ENCODE results near the gene SULT1B1.
"Not testable (repeated sequence)": the region's sequence is repeated elsewhere in the genome, so short reads cannot be mapped to it uniquely, and the experiment has no call there.

Gene SULT1B1

DNA sequence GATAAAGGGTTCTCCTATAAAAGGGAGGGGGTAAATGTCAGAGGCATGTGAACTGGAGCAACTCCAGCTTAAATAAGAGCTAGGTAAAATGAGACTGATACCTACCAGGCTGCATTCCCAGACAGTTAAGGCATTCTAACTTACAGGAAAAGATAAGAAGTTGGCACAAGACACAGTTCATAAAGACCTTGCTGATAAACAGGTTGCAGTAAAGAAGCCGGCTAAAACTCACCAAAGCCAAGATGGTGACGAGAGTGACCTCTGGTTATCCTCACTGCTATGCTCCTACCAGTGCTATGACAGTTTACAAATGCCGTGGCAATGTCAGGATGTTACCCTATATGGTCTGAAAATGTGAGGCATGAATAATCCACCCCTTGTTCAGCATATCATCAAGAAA is 13.1 kb upstream of the SULT1B1 start:
- H3K9ac ChIP-seq (ENCODE audit: low read depth, low read length, poor library complexity), result no peak overlapping the region
- DNase-seq (ENCODE audit: low spot score), result no peak
- WGBS, 2 donors (ENCODE audit: extremely low coverage in 2 of 2, insufficient read length in 2 of 2, insufficient replicate concordance in 1 of 2), result no CpG with 5 or more reads among the region's 3 CpGs

DNA sequence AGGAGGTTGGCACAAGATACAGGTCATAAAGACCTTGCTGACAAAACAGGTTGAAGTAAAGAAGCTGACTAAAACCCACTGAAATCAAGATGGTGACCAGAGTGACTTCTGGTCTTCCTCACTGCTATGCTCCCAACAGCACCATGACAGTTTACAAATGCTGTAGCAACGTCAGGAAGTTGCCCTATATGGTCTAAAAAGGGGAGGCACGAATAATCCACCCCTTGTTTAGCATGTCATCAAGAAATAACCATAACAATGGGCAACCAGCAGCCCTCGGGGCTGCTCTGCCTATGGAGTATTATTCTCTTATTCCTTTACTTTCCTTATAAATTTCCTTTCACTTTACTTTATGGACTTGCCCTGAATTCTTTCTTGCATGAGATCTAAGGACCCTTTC is 8.1 kb upstream of the SULT1B1 start:
- not testable (repeated sequence) for H3K79me1 ChIP-seq (ENCODE audit: low read depth, low read length); H3K23ac ChIP-seq (ENCODE audit: low read depth, low read length, poor library complexity); H3K4me2 ChIP-seq (ENCODE audit: insufficient read depth, low read length, poor library complexity, severe bottlenecking); H2BK120ac ChIP-seq (ENCODE audit: low read depth, low read length); DNase-seq (ENCODE audit: low spot score); H3K9me3 ChIP-seq (replicated peaks in 1 of 2; ENCODE audit: control insufficient read depth in 2 of 2, insufficient read depth in 1 of 2, low read depth in 1 of 2, low read length in 2 of 2); H2AFZ ChIP-seq (ENCODE audit: low read length); H3K4me1 ChIP-seq (ENCODE audit: control insufficient read depth in 2 of 2, insufficient read depth in 1 of 2, low read depth in 1 of 2, low read length in 2 of 2); H3K18ac ChIP-seq (ENCODE audit: low read length); H2BK5ac ChIP-seq (ENCODE audit: low read length); H4K91ac ChIP-seq (ENCODE audit: low read depth, low read length, poor library complexity); H2BK15ac ChIP-seq (ENCODE audit: low read length); H3K27ac ChIP-seq (replicated peaks; ENCODE audit: low read length); H2BK12ac ChIP-seq (ENCODE audit: low read length); H3K27me3 ChIP-seq (ENCODE audit: control insufficient read depth in 3 of 3, insufficient read depth in 3 of 3, low read depth in 1 of 3, low read length in 3 of 3); H3K4me3 ChIP-seq (ENCODE audit: low read length in 2 of 2); H3K4ac ChIP-seq (ENCODE audit: low read length); H3K9ac ChIP-seq (ENCODE audit: low read depth, low read length, poor library complexity); H2AK5ac ChIP-seq (ENCODE audit: low read depth, low read length); H3K14ac ChIP-seq (ENCODE audit: low read length); H4K8ac ChIP-seq (ENCODE audit: low read depth, low read length); H3K36me3 ChIP-seq (replicated peaks in 1 of 2; ENCODE audit: control insufficient read depth in 2 of 2, insufficient read depth in 2 of 2, low read length in 2 of 2)
- WGBS, 2 donors (ENCODE audit: extremely low coverage in 2 of 2, insufficient read length in 2 of 2, insufficient replicate concordance in 1 of 2), result no CpG with 5 or more reads among the region's 3 CpGs

More for the DNA sequence above, 13.1 kb upstream of the SULT1B1 start:
- H3K79me1 ChIP-seq (ENCODE audit: low read depth, low read length), result no peaks in the 10 kb centered on the region
- H2BK120ac ChIP-seq (ENCODE audit: low read depth, low read length), result no peak overlapping the region
- no peak overlapping the region for H2AFZ ChIP-seq (ENCODE audit: low read length)
- no peaks in the 10 kb centered on the region for H3K4me1 ChIP-seq (ENCODE audit: control insufficient read depth in 2 of 2, insufficient read depth in 1 of 2, low read depth in 1 of 2, low read length in 2 of 2)
- H2BK5ac ChIP-seq (ENCODE audit: low read length), result no peak overlapping the region
- H3K18ac ChIP-seq (ENCODE audit: low read length), result no peak overlapping the region
- no peak overlapping the region for H3K4me2 ChIP-seq (ENCODE audit: insufficient read depth, low read length, poor library complexity, severe bottlenecking)
- no peak overlapping the region for H3K27ac ChIP-seq (replicated peaks; ENCODE audit: low read length)
- H2BK15ac ChIP-seq (ENCODE audit: low read length), result no peak overlapping the region
- H2AK5ac ChIP-seq (ENCODE audit: low read depth, low read length), result no peak overlapping the region
- H2BK12ac ChIP-seq (ENCODE audit: low read length), result no peak overlapping the region
- H4K8ac ChIP-seq (ENCODE audit: low read depth, low read length), result no peak overlapping the region
- H3K36me3 ChIP-seq (replicated peaks in 1 of 2; ENCODE audit: control insufficient read depth in 2 of 2, insufficient read depth in 2 of 2, low read length in 2 of 2), result no peaks in the 10 kb centered on the region
- no peaks in the 10 kb centered on the region for H3K9me3 ChIP-seq (replicated peaks in 1 of 2; ENCODE audit: control insufficient read depth in 2 of 2, insufficient read depth in 1 of 2, low read depth in 1 of 2, low read length in 2 of 2)
- H3K4ac ChIP-seq (ENCODE audit: low read length), result no peak overlapping the region
- no peak overlapping the region for H3K4me3 ChIP-seq (ENCODE audit: low read length in 2 of 2)
- H4K91ac ChIP-seq (ENCODE audit: low read depth, low read length, poor library complexity), result no peak overlapping the region
- no peak overlapping the region for H3K23ac ChIP-seq (ENCODE audit: low read depth, low read length, poor library complexity)
- no peak overlapping the region for H3K14ac ChIP-seq (ENCODE audit: low read length)
- H3K27me3 ChIP-seq (ENCODE audit: control insufficient read depth in 3 of 3, insufficient read depth in 3 of 3, low read depth in 1 of 3, low read length in 3 of 3), result no peaks in the 10 kb centered on the region

DNA sequence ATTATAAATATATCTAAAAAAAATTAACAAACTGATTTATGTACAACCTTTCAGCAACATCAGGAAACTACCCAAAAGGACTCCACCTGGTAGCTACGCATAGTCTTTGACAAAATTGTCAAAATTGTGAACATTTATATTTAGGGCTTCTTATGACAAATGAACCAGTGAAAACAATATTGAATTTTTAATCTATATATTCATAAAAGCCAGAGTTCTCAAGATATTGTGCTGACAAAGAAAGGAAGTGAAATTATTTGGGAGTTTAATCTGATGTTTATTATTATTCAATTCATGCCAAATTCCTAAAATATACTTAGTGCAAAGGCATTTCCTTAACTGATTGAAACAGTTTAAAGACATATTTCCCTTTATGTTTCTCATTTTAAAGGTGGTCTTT is 5.3 kb upstream of the SULT1B1 start:
- Histone ChIP-seq H3K4me1 (ENCODE audit: control insufficient read depth in 2 of 2, insufficient read depth in 1 of 2, low read depth in 1 of 2, low read length in 2 of 2) (no peaks in the 10 kb centered on the region), H3K4me3 (ENCODE audit: low read length in 2 of 2) (no peak overlapping the region), H4K91ac (ENCODE audit: low read depth, low read length, poor library complexity) (no peak overlapping the region), H2AK5ac (ENCODE audit: low read depth, low read length) (no peak overlapping the region), H3K27me3 (ENCODE audit: control insufficient read depth in 3 of 3, insufficient read depth in 3 of 3, low read depth in 1 of 3, low read length in 3 of 3) (no peaks in the 10 kb centered on the region), H3K9me3 (replicated peaks in 1 of 2; ENCODE audit: control insufficient read depth in 2 of 2, insufficient read depth in 1 of 2, low read depth in 1 of 2, low read length in 2 of 2) (no peaks in the 10 kb centered on the region), H3K4ac (ENCODE audit: low read length) (no peak overlapping the region), H2BK12ac (ENCODE audit: low read length) (no peak overlapping the region), H2BK120ac (ENCODE audit: low read depth, low read length) (no peak overlapping the region), H3K14ac (ENCODE audit: low read length) (no peak overlapping the region), H3K18ac (ENCODE audit: low read length) (no peak overlapping the region), H3K4me2 (ENCODE audit: insufficient read depth, low read length, poor library complexity, severe bottlenecking) (no peak overlapping the region), H3K79me1 (ENCODE audit: low read depth, low read length) (no peaks in the 10 kb centered on the region), H3K23ac (ENCODE audit: low read depth, low read length, poor library complexity) (no peak overlapping the region), H3K9ac (ENCODE audit: low read depth, low read length, poor library complexity) (no peak overlapping the region), H2BK5ac (ENCODE audit: low read length) (no peak overlapping the region), H2BK15ac (ENCODE audit: low read length) (no peak overlapping the region), H3K36me3 (replicated peaks in 1 of 2; ENCODE audit: control insufficient read depth in 2 of 2, insufficient read depth in 2 of 2, low read length in 2 of 2) (no peaks in the 10 kb centered on the region), H3K27ac (replicated peaks; ENCODE audit: low read length) (no peak overlapping the region), H4K8ac (ENCODE audit: low read depth, low read length) (no peak overlapping the region), H2AFZ (ENCODE audit: low read length) (no peak overlapping the region)
- DNase-seq (ENCODE audit: low spot score), result no peak
- WGBS, 2 donors (ENCODE audit: extremely low coverage in 2 of 2, insufficient read length in 2 of 2, insufficient replicate concordance in 1 of 2), result no CpG with 5 or more reads among the region's 1 CpG

DNA sequence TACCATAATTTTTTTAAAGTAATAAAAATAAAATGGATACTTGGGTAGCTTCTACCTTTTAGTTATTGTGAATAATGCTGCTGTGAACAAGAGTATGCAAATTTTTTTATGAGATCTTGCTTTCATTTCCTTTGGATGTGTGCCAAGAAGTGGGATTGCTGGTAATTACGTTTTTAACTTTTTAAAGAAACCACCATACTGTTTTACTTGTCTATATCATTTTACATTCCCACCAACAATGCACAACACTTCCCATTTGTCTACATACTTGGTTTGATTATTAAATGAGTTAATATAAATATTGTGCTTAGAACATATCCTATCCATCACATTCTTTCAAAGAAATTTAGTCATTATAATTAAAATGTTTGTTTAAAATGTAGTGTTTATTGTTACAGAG is 3.9 kb upstream of the SULT1B1 start:
- no peak for DNase-seq (ENCODE audit: low spot score)
- no peaks in the 10 kb centered on the region for H3K4me1 ChIP-seq (ENCODE audit: control insufficient read depth in 2 of 2, insufficient read depth in 1 of 2, low read depth in 1 of 2, low read length in 2 of 2)
- H4K91ac ChIP-seq (ENCODE audit: low read depth, low read length, poor library complexity), result no peak overlapping the region
- no peak overlapping the region for H2AK5ac ChIP-seq (ENCODE audit: low read depth, low read length)
- H4K8ac ChIP-seq (ENCODE audit: low read depth, low read length), result no peak overlapping the region
- H3K4me2 ChIP-seq (ENCODE audit: insufficient read depth, low read length, poor library complexity, severe bottlenecking), result no peak overlapping the region
- WGBS, 2 donors (ENCODE audit: extremely low coverage in 2 of 2, insufficient read length in 2 of 2, insufficient replicate concordance in 1 of 2), result no CpG with 5 or more reads among the region's 1 CpG
- H3K4ac ChIP-seq (ENCODE audit: low read length), result no peak overlapping the region
- H3K36me3 ChIP-seq (replicated peaks in 1 of 2; ENCODE audit: control insufficient read depth in 2 of 2, insufficient read depth in 2 of 2, low read length in 2 of 2), result no peaks in the 10 kb centered on the region
- no peak overlapping the region for H3K27ac ChIP-seq (replicated peaks; ENCODE audit: low read length)
- no peaks in the 10 kb centered on the region for H3K27me3 ChIP-seq (ENCODE audit: control insufficient read depth in 3 of 3, insufficient read depth in 3 of 3, low read depth in 1 of 3, low read length in 3 of 3)
- no peaks in the 10 kb centered on the region for H3K79me1 ChIP-seq (ENCODE audit: low read depth, low read length)
- no peak overlapping the region for H2BK120ac ChIP-seq (ENCODE audit: low read depth, low read length)
- H2BK15ac ChIP-seq (ENCODE audit: low read length), result no peak overlapping the region
- no peak overlapping the region for H2AFZ ChIP-seq (ENCODE audit: low read length)
- no peak overlapping the region for H2BK5ac ChIP-seq (ENCODE audit: low read length)
- no peak overlapping the region for H3K23ac ChIP-seq (ENCODE audit: low read depth, low read length, poor library complexity)
- H3K4me3 ChIP-seq (ENCODE audit: low read length in 2 of 2), result no peak overlapping the region
- H3K18ac ChIP-seq (ENCODE audit: low read length), result no peak overlapping the region
- H3K9ac ChIP-seq (ENCODE audit: low read depth, low read length, poor library complexity), result no peak overlapping the region
- H3K14ac ChIP-seq (ENCODE audit: low read length), result no peak overlapping the region
- H3K9me3 ChIP-seq (replicated peaks in 1 of 2; ENCODE audit: control insufficient read depth in 2 of 2, insufficient read depth in 1 of 2, low read depth in 1 of 2, low read length in 2 of 2), result no peaks in the 10 kb centered on the region
- no peak overlapping the region for H2BK12ac ChIP-seq (ENCODE audit: low read length)
